CD8-positive, alpha-beta memory T cell (primary cell): ENCODE results near the gene SLAMF1. TPM values are rescaled to one million over a fixed set of nuclear protein-coding genes. Genes with fewer than 3 reads are reported as not detected.
A peak's percentile ranks its signal among the peaks of the same experiment; 100 is the strongest.
"Not testable (repeated sequence)": the region's sequence is repeated elsewhere in the genome, so short reads cannot be mapped to it uniquely, and the experiment has no call there.

ENCODE experiments used
- CTCF ChIA-PET: fragments of 350-600 bp; sonication (Branson Sonifier 250); formaldehyde crosslinking; loops from one replicate; lab custom pipeline; 2021; ENCODE audit warnings: antibody characterized with exemption; lab: Charles Lee
- POLR2A ChIA-PET: fragments of 350-600 bp; sonication (Branson Sonifier 250); formaldehyde crosslinking; loops from one replicate; lab custom pipeline; 2021; ENCODE audit warnings: antibody characterized with exemption; lab: Charles Lee
- DNase-seq, 5 donors: peaks; one replicate each; pipeline versions ENCODE4 v3.0.0 to v3.0.0-alpha.2; 2020 to 2022; ENCODE audit warnings: mixed read lengths in 1 of 5
- H3K27ac ChIP-seq: one replicate; pipeline ENCODE4 v1.7.0; 2013; ENCODE audit warnings: low read depth, mild to moderate bottlenecking, low read length, moderate library complexity
- H3K27me3 ChIP-seq: 2 replicates; pipeline ENCODE4 v1.7.0; 2013; ENCODE audit warnings: low read length, mild to moderate bottlenecking; ENCODE audit not compliant: insufficient read depth, poor library complexity, severe bottlenecking
- H3K36me3 ChIP-seq: 2 replicates; pipeline ENCODE4 v1.7.0; 2013; ENCODE audit warnings: mild to moderate bottlenecking, low read length, moderate library complexity; ENCODE audit not compliant: insufficient read depth
- H3K4me1 ChIP-seq: 2 replicates; pipeline ENCODE4 v1.7.0; 2013; ENCODE audit warnings: mild to moderate bottlenecking, low read length, moderate library complexity; ENCODE audit not compliant: insufficient read depth
- H3K4me3 ChIP-seq: 2 replicates; pipeline ENCODE4 v1.7.0; 2013; ENCODE audit warnings: mild to moderate bottlenecking, low read length
- H3K9me3 ChIP-seq: 2 replicates; pipeline ENCODE4 v1.7.0; 2013; ENCODE audit warnings: mild to moderate bottlenecking, low read length
- H3K27ac Mint-ChIP-seq, 8 donors: one replicate each; pipeline ENCODE4 v1.8.0; 2020 to 2021; ENCODE audit warnings: mixed read lengths in 8 of 8, mild to moderate bottlenecking in 6 of 8, inconsistent platforms in 3 of 8, moderate library complexity in 3 of 8
- H3K27me3 Mint-ChIP-seq, 2 donors: one replicate each; pipeline ENCODE4 v1.8.0; 2020 to 2021; ENCODE audit warnings: mixed read lengths in 2 of 2, mild to moderate bottlenecking in 1 of 2, moderate library complexity in 1 of 2
- H3K36me3 Mint-ChIP-seq, 3 donors: one replicate each; pipeline ENCODE4 v1.8.0; 2020 to 2021; ENCODE audit warnings: mixed read lengths in 3 of 3, inconsistent platforms in 1 of 3, mild to moderate bottlenecking in 1 of 3
- H3K4me1 Mint-ChIP-seq, 3 donors: one replicate each; pipeline ENCODE4 v1.8.0; 2020 to 2021; ENCODE audit warnings: mixed read lengths in 3 of 3, inconsistent platforms in 1 of 3, mild to moderate bottlenecking in 1 of 3
- H3K4me3 Mint-ChIP-seq, 7 donors: one replicate each; pipeline ENCODE4 v1.8.0; 2020 to 2021; ENCODE audit warnings: mixed read lengths in 7 of 7, mild to moderate bottlenecking in 6 of 7, moderate library complexity in 4 of 7, inconsistent platforms in 2 of 7
- H3K9me3 Mint-ChIP-seq, 5 donors: one replicate each; pipeline ENCODE4 v1.8.0; 2020 to 2022; ENCODE audit warnings: mixed read lengths in 5 of 5, mild to moderate bottlenecking in 3 of 5, moderate library complexity in 2 of 5, inconsistent platforms in 1 of 5
- polyA plus RNA-seq: library from polyadenylated mRNA; unstranded; fragments of 300-500 nt; fragmentation: Illumina TruSeq; gene quantifications from one replicate; pipeline ENCODE4 v1.2.3, GENCODE V29; 2021
- total RNA-seq, 2 experiments: library from RNA; stranded (reverse); gene quantifications; one replicate each; pipeline ENCODE4 v1.2.3, GENCODE V29; 2021

The SLAMF1 gene
- total and polyA plus RNA-seq, 3 experiments from 2014 or later = 48.5 to 75.0 (median 74.0) TPM

DNA sequence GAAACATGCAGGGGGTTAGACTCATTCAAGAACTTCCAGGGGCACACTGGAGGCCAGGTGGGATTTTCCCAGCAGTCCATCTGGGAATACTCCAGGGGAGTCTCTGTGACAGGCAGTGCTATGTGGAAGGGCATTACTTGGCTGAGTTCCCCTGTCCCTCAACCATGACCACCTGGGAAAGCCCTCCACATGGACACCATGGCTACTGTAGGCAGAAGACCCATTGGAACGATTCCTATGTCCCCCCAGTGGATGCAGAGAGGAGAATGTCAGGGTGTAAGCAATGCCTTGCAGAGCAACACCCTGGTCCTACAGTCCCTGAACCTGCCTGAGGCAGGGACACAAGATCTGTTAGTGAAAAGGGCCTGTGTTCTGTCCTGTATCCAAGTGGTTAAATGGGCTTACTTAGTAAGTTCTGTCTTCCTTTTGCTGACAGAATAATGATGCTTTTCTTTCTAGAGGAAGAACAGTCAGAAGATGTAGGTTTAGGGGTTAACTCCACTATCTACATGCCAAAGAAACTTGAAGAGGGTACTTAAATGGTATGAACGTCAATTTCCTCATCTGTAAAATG is 13.4 kb downstream of the SLAMF1 start:
- CTCF ChIA-PET = interaction anchor here (1.0 to 1.4 kb wide), 2 partner anchors 32 to 46 kb away, joined by 3 to 5 read pairs; no protein-coding TSS in a partner anchor
- H3K9me3 Mint-ChIP-seq = no peaks in the 10 kb centered on the region

GRCh38 chr1:160631983-160632625 is 14.7 kb downstream of the SLAMF1 start:
- Histone ChIP-seq H3K4me3 (peak overlapping the region; percentile 7), H3K4me1 (peaks cover 97% of the 10 kb centered on the region), H3K27me3 (no peaks in the 10 kb centered on the region), H3K27ac (no peak overlapping the region), H3K36me3 (peaks cover 20% of the 10 kb centered on the region), H3K9me3 (no peaks in the 10 kb centered on the region)
- POLR2A ChIA-PET = interaction anchor here (1.0 to 1.4 kb wide), 2 partner anchors 14 to 15 kb away, joined by 3 to 4 read pairs; partner anchors contain the start of gene SLAMF1
- no peaks in the 10 kb centered on the region for H3K9me3 Mint-ChIP-seq
- CTCF ChIA-PET = interaction anchor here (0.8 to 1.4 kb wide), 4 partner anchors 9 to 47 kb away, joined by 3 to 5 read pairs (median 3); no protein-coding TSS in a partner anchor
- no peak for DNase-seq
- no peaks in the 10 kb centered on the region for H3K27me3 Mint-ChIP-seq
- H3K4me1 Mint-ChIP-seq = peaks cover 96 to 99% (median 97%) of the 10 kb centered on the region in 3 donors
- H3K36me3 Mint-ChIP-seq = peaks cover 35 to 77% (median 55%) of the 10 kb centered on the region in 3 donors
- peak overlapping the region; percentile 35 to 82 (median 53) for H3K4me3 Mint-ChIP-seq
- peak overlapping the region; percentile 83 to 99 (median 98) for H3K27ac Mint-ChIP-seq

More for the DNA sequence above, 13.4 kb downstream of the SLAMF1 start:
- H3K36me3 Mint-ChIP-seq = peaks cover 32 to 76% (median 48%) of the 10 kb centered on the region in 3 donors
- H3K4me3 Mint-ChIP-seq = peak overlapping the region; percentile 53 to 81 (median 75)
- no peak for DNase-seq
- Histone ChIP-seq H3K27ac (peak overlapping the region; percentile 5), H3K9me3 (no peaks in the 10 kb centered on the region), H3K4me1 (peaks cover 97% of the 10 kb centered on the region), H3K27me3 (no peaks in the 10 kb centered on the region), H3K4me3 (peak overlapping the region; percentile 14), H3K36me3 (peaks cover 25% of the 10 kb centered on the region)
- H3K27me3 Mint-ChIP-seq = peaks cover 0 to 1% of the 10 kb centered on the region in 2 donors
- H3K27ac Mint-ChIP-seq = peak overlapping the region; percentile 83 to 98 (median 92)
- POLR2A ChIA-PET = interaction anchor here (1.4 kb wide), 1 partner anchor 14 kb away, joined by 4 read pairs; the partner anchor contains the start of gene SLAMF1
- peaks cover 96 to 99% (median 97%) of the 10 kb centered on the region in 3 donors for H3K4me1 Mint-ChIP-seq

GRCh38 chr1:160630523-160631451 is 16.1 kb downstream of the SLAMF1 start:
- CTCF ChIA-PET = interaction anchor here (0.8 to 3.6 kb wide), 3 partner anchors 12 to 84 kb away, joined by 3 to 32 read pairs (median 30); no protein-coding TSS in a partner anchor
- H3K4me3 Mint-ChIP-seq = peak overlapping the region; percentile 11 to 87 (median 79)
- peak overlapping the region; percentile 83 to 99 (median 98) for H3K27ac Mint-ChIP-seq
- H3K36me3 Mint-ChIP-seq = peaks cover 32 to 73% (median 54%) of the 10 kb centered on the region in 3 donors
- Histone ChIP-seq H3K9me3 (no peaks in the 10 kb centered on the region), H3K27me3 (no peaks in the 10 kb centered on the region), H3K4me1 (peaks cover 97% of the 10 kb centered on the region), H3K27ac (no peak overlapping the region), H3K36me3 (peaks cover 7% of the 10 kb centered on the region), H3K4me3 (peak overlapping the region; percentile 52)
- DNase-seq = no peak
- POLR2A ChIA-PET = interaction anchor here (0.8 to 1.8 kb wide), 3 partner anchors 9 to 12 kb away, joined by 3 to 7 read pairs (median 4); no protein-coding TSS in a partner anchor
- H3K9me3 Mint-ChIP-seq = no peaks in the 10 kb centered on the region
- H3K4me1 Mint-ChIP-seq = peaks cover 96 to 99% (median 97%) of the 10 kb centered on the region in 3 donors
- no peaks in the 10 kb centered on the region for H3K27me3 Mint-ChIP-seq

DNA sequence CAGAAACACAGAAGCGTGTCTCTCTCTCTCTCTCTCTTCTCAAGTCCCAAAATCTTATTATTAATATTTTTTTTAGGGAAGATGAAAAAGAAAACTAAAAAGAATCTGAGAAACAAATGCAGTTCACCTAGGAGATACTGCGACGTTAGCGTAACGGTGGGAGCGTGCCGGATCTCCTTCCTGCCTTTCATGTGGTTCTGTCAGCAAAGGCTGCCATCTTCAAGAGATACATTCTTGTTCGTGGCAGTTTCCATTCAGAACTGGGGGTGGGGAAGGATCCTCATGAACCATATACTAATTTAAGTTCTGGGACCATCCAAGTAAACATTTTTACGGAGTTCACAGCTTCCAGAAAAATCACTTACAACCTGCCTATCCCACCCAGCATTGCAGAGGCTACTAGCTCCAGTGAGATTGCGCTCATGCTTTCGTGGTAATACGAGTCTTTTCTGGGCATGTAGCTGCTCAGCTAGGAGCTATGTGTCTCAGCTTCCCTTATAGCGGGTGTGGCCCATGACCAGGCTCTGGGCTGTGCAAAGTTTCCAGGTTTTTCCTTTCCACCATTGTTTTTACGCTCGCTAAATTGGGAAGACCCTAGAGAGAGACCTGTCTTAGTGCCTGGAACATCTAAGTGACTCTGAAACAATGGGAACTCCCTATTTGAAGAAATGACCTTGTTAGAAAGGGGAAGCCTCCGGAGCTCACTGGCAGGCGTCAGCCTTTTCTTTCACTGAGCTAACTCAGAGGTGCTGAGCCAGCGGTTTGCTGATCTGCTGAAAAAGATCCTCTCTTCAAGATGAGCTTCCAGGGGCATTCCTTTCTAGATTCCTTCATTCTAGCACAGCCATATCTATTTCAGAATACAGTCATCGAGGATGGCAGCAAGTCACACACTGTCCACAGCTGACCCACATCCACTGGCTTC is 17.3 kb downstream of the SLAMF1 start:
- no peaks in the 10 kb centered on the region for H3K9me3 ChIP-seq
- Mint-ChIP-seq H3K27me3 (no peaks in the 10 kb centered on the region), H3K36me3 (peaks cover 33 to 73% (median 51%) of the 10 kb centered on the region in 3 donors), H3K27ac (peak overlapping the region; percentile 83 to 99 (median 98)), H3K4me3 (peak overlapping the region; percentile 72 to 87 (median 82)), H3K9me3 (no peaks in the 10 kb centered on the region), H3K4me1 (peaks cover 99 to 100% (median 100%) of the 10 kb centered on the region in 3 donors)
- POLR2A ChIA-PET = interaction anchor here (0.8 to 1.8 kb wide), 5 partner anchors 8 to 33 kb away, joined by 3 to 7 read pairs (median 4); no protein-coding TSS in a partner anchor
- H3K4me1 ChIP-seq = peaks cover 97% of the 10 kb centered on the region
- H3K27ac ChIP-seq = peak overlapping the region; percentile 78
- no peaks in the 10 kb centered on the region for H3K27me3 ChIP-seq
- peak overlapping the region; percentile 52 for H3K4me3 ChIP-seq
- DNase-seq = peak; percentile 50 to 90 (median 85)
- H3K36me3 ChIP-seq = peaks cover 5% of the 10 kb centered on the region
- CTCF ChIA-PET = interaction anchor here (0.8 to 3.6 kb wide), 7 partner anchors 11 to 201 kb away, joined by 3 to 32 read pairs (median 5); partner anchors contain the start of gene SLAMF1

GRCh38 chr1:160628799-160629263 is 18.0 kb downstream of the SLAMF1 start:
- H3K4me1 Mint-ChIP-seq = peaks cover 99 to 100% (median 100%) of the 10 kb centered on the region in 3 donors
- Histone ChIP-seq H3K27ac (peak overlapping the region; percentile 78), H3K27me3 (no peaks in the 10 kb centered on the region), H3K36me3 (peaks cover 5% of the 10 kb centered on the region), H3K9me3 (no peaks in the 10 kb centered on the region), H3K4me1 (peaks cover 97% of the 10 kb centered on the region), H3K4me3 (peak overlapping the region; percentile 50)
- ChIA-PET POLR2A (interaction anchor here (0.9 to 1.8 kb wide), 3 partner anchors 9 to 34 kb away, joined by 4 to 7 read pairs (median 7); no protein-coding TSS in a partner anchor), CTCF (interaction anchor here (0.6 to 3.6 kb wide), 7 partner anchors 10 to 200 kb away, joined by 3 to 32 read pairs (median 6); partner anchors contain the start of gene SLAMF1)
- DNase-seq = peak in 2 of 5 donors; percentile 20 to 55
- H3K27ac Mint-ChIP-seq = peak overlapping the region; percentile 83 to 99 (median 98)
- H3K4me3 Mint-ChIP-seq = peak overlapping the region; percentile 72 to 87 (median 82)
- peaks cover 33 to 70% (median 47%) of the 10 kb centered on the region in 3 donors for H3K36me3 Mint-ChIP-seq
- H3K27me3 Mint-ChIP-seq = no peaks in the 10 kb centered on the region
- H3K9me3 Mint-ChIP-seq = no peaks in the 10 kb centered on the region

DNA sequence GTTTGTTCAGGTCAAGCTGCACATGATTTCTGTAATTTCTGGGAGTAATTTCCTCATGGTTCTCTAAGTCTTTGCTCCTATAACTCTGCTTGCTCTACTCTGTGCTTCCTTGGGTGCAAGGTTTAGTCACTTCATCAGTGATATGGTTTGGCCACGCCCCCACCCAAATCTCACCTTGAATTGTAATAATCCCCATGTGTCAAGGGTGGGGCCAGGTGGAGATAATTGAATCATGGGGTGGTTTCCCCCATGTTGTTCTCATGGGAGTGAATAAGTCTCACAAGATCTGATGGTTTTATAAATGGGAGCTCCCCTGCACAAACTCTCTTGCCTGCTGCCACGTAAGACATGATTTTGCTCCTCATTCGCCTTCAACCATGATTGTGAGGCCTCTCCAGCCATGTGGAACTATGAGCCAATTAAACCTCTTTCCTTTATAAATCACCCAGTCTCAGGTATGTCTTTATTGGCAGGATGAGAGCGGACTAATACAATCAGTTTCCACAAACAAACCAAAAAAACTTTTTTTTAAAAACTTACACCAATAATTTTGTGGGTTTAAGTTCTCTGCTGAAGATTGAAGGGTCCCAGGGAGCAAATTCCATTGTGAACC is 19.1 kb downstream of the SLAMF1 start:
- H3K4me3 ChIP-seq, H3K27me3 ChIP-seq, H3K9me3 Mint-ChIP-seq, H3K36me3 ChIP-seq, DNase-seq, POLR2A ChIA-PET, H3K27me3 Mint-ChIP-seq, H3K27ac ChIP-seq, H3K9me3 ChIP-seq: not testable (repeated sequence)
- peaks cover 35 to 71% (median 38%) of the 10 kb centered on the region in 3 donors for H3K36me3 Mint-ChIP-seq
- peak overlapping the region; percentile 83 to 99 (median 98) for H3K27ac Mint-ChIP-seq
- peaks cover 99 to 100% (median 100%) of the 10 kb centered on the region in 3 donors for H3K4me1 Mint-ChIP-seq
- H3K4me3 Mint-ChIP-seq = peak overlapping the region; percentile 14 to 77 (median 66)
- CTCF ChIA-PET = interaction anchor here (1.1 to 3.6 kb wide), 6 partner anchors 9 to 199 kb away, joined by 3 to 32 read pairs (median 6); partner anchors contain the start of gene SLAMF1
- H3K4me1 ChIP-seq = peaks cover 97% of the 10 kb centered on the region
